Adrenal gland (tissue), 12 donors: ENCODE data around the gene KRT12. TPM values are rescaled to one million over a fixed set of nuclear protein-coding genes. Genes with fewer than 3 reads are reported as not detected.
A peak's percentile ranks its signal among the peaks of the same experiment; 100 is the strongest.
"Not testable (repeated sequence)": the region's sequence is repeated elsewhere in the genome, so short reads cannot be mapped to it uniquely, and the experiment has no call there.

Source experiments
- DNase-seq, 7 donors: peaks; one replicate each; pipeline ENCODE4 v3.0.0-alpha.2; 2019 to 2020
- H3K27ac ChIP-seq, 5 donors: fragments of 200-600 bp; sonication (generic) in 4 of 5; 1 replicate in 3 of 5; 2 replicates in 2 of 5; pipeline versions ENCODE4 v1.5.1 to v1.8.0; 2016 to 2020; ENCODE audit warnings: mild to moderate bottlenecking in 1 of 5
- H3K27me3 ChIP-seq: fragments of 200-600 bp; 2 replicates; pipeline ENCODE4 v1.8.0; 2021
- H3K36me3 ChIP-seq, 2 donors: fragments of 200-600 bp; replicated peaks in 1 of 2; 1 replicate in 1 of 2; 2 replicates in 1 of 2; pipeline versions ENCODE4 v1.5.1 to v1.8.0; 2018 to 2022
- H3K4me1 ChIP-seq, 2 donors: fragments of 200-600 bp; replicated peaks in 1 of 2; 1 replicate in 1 of 2; 2 replicates in 1 of 2; pipeline versions ENCODE4 v1.5.1 to v1.8.0; 2018 to 2021
- H3K4me3 ChIP-seq, 4 donors: fragments of 200-600 bp; sonication (generic) in 3 of 4; one replicate each; pipeline ENCODE4 v1.5.1; 2016 to 2018
- H3K9me3 ChIP-seq, 3 donors: fragments of 200-600 bp; sonication (generic) in 1 of 3; replicated peaks in 1 of 3; 1 replicate in 2 of 3; 2 replicates in 1 of 3; pipeline versions ENCODE4 v1.5.1 to v1.8.0; 2016 to 2021
- CTCF ChIP-seq, 6 experiments: fragments of 450-650 bp in 4 of 6; fragments of 200-600 bp in 2 of 6; sonication (generic) in 1 of 6; IDR thresholded peaks; 1 replicate in 5 of 6; 2 replicates in 1 of 6; pipeline versions ENCODE4 v1.5.1 to v1.8.0; 2016 to 2021; ENCODE audit warnings: antibody characterized with exemption in 6 of 6, mild to moderate bottlenecking in 2 of 6, moderate library complexity in 1 of 6
- POLR2A ChIP-seq, 2 donors: fragments of 450-650 bp; IDR thresholded peaks; one replicate each; pipeline ENCODE4 v1.6.1; 2017; ENCODE audit warnings: antibody characterized with exemption in 2 of 2, mild to moderate bottlenecking in 2 of 2, moderate library complexity in 1 of 2
- WGBS, 4 donors: extraction: QIAGEN DNeasy Blood & Tissue Kit in 2 of 4; methylation state at CpG; one replicate each; pipeline versions ENCODE4 v1.1.5 to v1.1.7; 2013 to 2017; 5-methylcytosine and 5-hydroxymethylcytosine counted together
- intact Hi-C, 2 donors: fragments of 100-400 bp; cut with DNase I; formaldehyde crosslinking; loops; one replicate each; pipeline versions ENCODE4 v1.14.1 to v1.15.0; 2022 to 2023
- polyA plus RNA-seq, 3 donors: library from polyadenylated mRNA; stranded (reverse); fragments of 200-250 nt in 2 of 3; fragments of 350-450 nt in 1 of 3; fragmentation: Illumina TruSeq in 1 of 3; extraction: RNeasy Lipid Tissue Mini Kit (QIAGEN cat#74804) in 1 of 3; gene quantifications; one replicate each; pipeline ENCODE4 v1.2.3, GENCODE V29; 2013 to 2014
- total RNA-seq, 9 donors: library from RNA; depleted of rRNA in 4 of 9; stranded (reverse); fragments of >200 nt in 4 of 9; fragments of 120-200 nt in 1 of 9; fragmentation: NEBNext Ultra II Directional in 1 of 9; extraction: Animal tissue kit (Norgen Biotek cat#: 25700) in 1 of 9; gene quantifications; one replicate each; pipeline versions ENCODE4 v1.1.0 to v1.2.4, GENCODE V29; 2013 to 2023
- donor health status: healthy with polysubstance abuse.
- donor health status: Bipolar disorder and iron deficiency.
- donor health status: DM: yes; HTN: yes; CAD: no.
- donor health status: DM: no; HTN: no; CAD: no.
- donor health status: DM: no; HTN: no; CAD: no.
- donor health status: DM: yes; HTN: yes; CAD: no.

KRT12 gene
- total and polyA plus RNA-seq, 12 donors, result not detected

GRCh38 chr17:40870136-40870535, 3.1 kb upstream of the KRT12 start:
- intact Hi-C loops, result no loop called here
- no peak for TF ChIP-seq CTCF (IDR thresholded peaks at IDR 0.05)
- TF ChIP-seq POLR2A (IDR thresholded peaks at IDR 0.05), result no peak
- Histone ChIP-seq H3K4me1 (no peaks in the 10 kb centered on the region), H3K27me3 (no peaks in the 10 kb centered on the region), H3K36me3 (no peaks in the 10 kb centered on the region), H3K4me3 (no peak overlapping the region), H3K9me3 (no peaks in the 10 kb centered on the region), H3K27ac (no peak overlapping the region)
- no peak for DNase-seq
- WGBS, 4 donors, result 72 to 87% (median 80%) methylated on average over 3 to 4 of the region's 4 CpGs

- intact Hi-C loops, result no loop called here
- WGBS, 4 donors, result 68 to 80% (median 72%) methylated on average over 14 of the region's 14 CpGs
- H3K4me1 ChIP-seq, result no peaks in the 10 kb centered on the region
These were observed 2.2 kb downstream of the KRT12 start for GRCh38 chr17:40864661-40865390.

GRCh38 chr17:40862985-40863733, 3.9 kb downstream of the KRT12 start:
- H3K9me3 ChIP-seq, result no peaks in the 10 kb centered on the region
- no peak for DNase-seq
- intact Hi-C loops, result no loop called here
- H3K4me3 ChIP-seq, result no peak overlapping the region
- H3K4me1 ChIP-seq, result no peaks in the 10 kb centered on the region
- peaks cover 5% of the 10 kb centered on the region for H3K27me3 ChIP-seq
- TF ChIP-seq CTCF (IDR thresholded peaks at IDR 0.05) (no peak), POLR2A (IDR thresholded peaks at IDR 0.05) (no peak)
- H3K27ac ChIP-seq, result no peak overlapping the region
- no peaks in the 10 kb centered on the region for H3K36me3 ChIP-seq
- 63 to 71% (median 68%) methylated on average over 36 to 39 of the region's 39 CpGs for WGBS, 4 donors

More at GRCh38 chr17:40864661-40865390, 2.2 kb downstream of the KRT12 start:
- H3K9me3 ChIP-seq, result no peaks in the 10 kb centered on the region
- no peaks in the 10 kb centered on the region for H3K36me3 ChIP-seq
- H3K27ac ChIP-seq, result no peak overlapping the region
- no peak overlapping the region for H3K4me3 ChIP-seq
- TF ChIP-seq CTCF (IDR thresholded peaks at IDR 0.05) (no peak), POLR2A (IDR thresholded peaks at IDR 0.05) (no peak)
- DNase-seq, result peak in 4 of 7 donors; percentile 11 to 31 (median 22)
- H3K27me3 ChIP-seq, result peaks cover 5% of the 10 kb centered on the region

- intact Hi-C loops, result no loop called here
- TF ChIP-seq POLR2A (IDR thresholded peaks at IDR 0.05) (no peak), CTCF (IDR thresholded peaks at IDR 0.05) (no peak)
- WGBS, 4 donors, result 48 to 93% (median 72%) methylated on average over 2 of the region's 2 CpGs
- H3K4me1 ChIP-seq, result peaks cover 0 to 4% of the 10 kb centered on the region in 2 donors
- no peak overlapping the region for H3K4me3 ChIP-seq
- H3K27ac ChIP-seq, result no peak overlapping the region
- H3K36me3 ChIP-seq, result no peaks in the 10 kb centered on the region
- no peak for DNase-seq
- H3K9me3 ChIP-seq, result no peaks in the 10 kb centered on the region
- peaks cover 5% of the 10 kb centered on the region for H3K27me3 ChIP-seq
These were observed 7.5 kb downstream of the KRT12 start for GRCh38 chr17:40859536-40859935.

- H3K4me1 ChIP-seq, H3K27me3 ChIP-seq, H3K4me3 ChIP-seq, H3K9me3 ChIP-seq, H3K27ac ChIP-seq, H3K36me3 ChIP-seq, intact Hi-C loops, DNase-seq: not testable (repeated sequence)
- 91 to 97% (median 93%) methylated on average over 2 of the region's 2 CpGs for WGBS, 4 donors
These were observed 8.4 kb downstream of the KRT12 start for GRCh38 chr17:40858667-40859066.
